HepG2 (cell line): ENCODE data around the gene GRIK5. TPM values are rescaled to one million over a fixed set of nuclear protein-coding genes. Genes with fewer than 3 reads are reported as not detected.

Source experiments
- ATF7-NPFF ChIP-seq: sonication (generic); formaldehyde crosslinking; IDR thresholded peaks from 2 replicates; pipeline ENCODE4 v1.8.1; 2023; ENCODE audit warnings: mild to moderate bottlenecking, low read depth, missing genetic modification reagents, moderate library complexity
- CBX1 ChIP-seq: IDR thresholded peaks from one replicate; pipeline ENCODE4 v1.6.1; 2016; ENCODE audit warnings: antibody characterized with exemption, low read depth
- CHD4 ChIP-seq: fragments of 200-600 bp; sonication (generic); IDR thresholded peaks from 2 replicates; pipeline ENCODE4 v1.7.0; 2017; ENCODE audit warnings: mild to moderate bottlenecking, low read length, borderline replicate concordance
- FOSL2 ChIP-seq: sonication (generic); formaldehyde crosslinking; IDR thresholded peaks from 2 replicates; pipeline ENCODE4 v1.4.0; 2020; ENCODE audit warnings: missing genetic modification reagents
- HNF4A ChIP-seq: sonication (generic); formaldehyde crosslinking; IDR thresholded peaks from 2 replicates; pipeline ENCODE4 v1.4.0; 2020; ENCODE audit warnings: missing genetic modification reagents
- MED8 ChIP-seq: sonication (generic); formaldehyde crosslinking; IDR thresholded peaks from 2 replicates; pipeline ENCODE4 v1.8.1; 2023; ENCODE audit warnings: mild to moderate bottlenecking, missing genetic modification reagents; ENCODE audit not compliant: insufficient replicate concordance
- RBM22 ChIP-seq: fragments of 200-400 bp; formaldehyde crosslinking; optimal IDR thresholded peaks from 2 replicates; pipeline ENCODE3; 2017; ENCODE audit warnings: mild to moderate bottlenecking, low read length, moderate library complexity
- SAP130 ChIP-seq: IDR thresholded peaks from 2 replicates; pipeline ENCODE4 v1.6.1; 2016; ENCODE audit warnings: low read depth
- SPEN ChIP-seq: sonication (generic); formaldehyde crosslinking; IDR thresholded peaks from 2 replicates; pipeline ENCODE4 v1.5.1; 2020; ENCODE audit warnings: low read depth, mild to moderate bottlenecking, missing genetic modification reagents
- TEAD2 ChIP-seq: sonication (generic); formaldehyde crosslinking; IDR thresholded peaks from 2 replicates; pipeline ENCODE4 v1.9.0; 2021; ENCODE audit warnings: missing genetic modification reagents
- polyA plus RNA-seq, 8 experiments: library from polyadenylated mRNA; depleted of rRNA in 3 of 8; stranded (reverse) in 7 of 8; unstranded in 1 of 8; fragments of >200 nt; fragmentation: Illumina TruSeq in 4 of 8; extraction: Trizol in 4 of 8; gene quantifications; 2 replicates each; pipeline versions ENCODE4 v1.2.1 to v1.2.3, GENCODE V29; 2011 to 2016; ENCODE audit warnings: low read depth in 4 of 8, missing spikeins in 1 of 8, mixed read lengths in 1 of 8; ENCODE audit not compliant: insufficient read depth in 1 of 8
- total RNA-seq, 5 experiments: library from RNA; depleted of rRNA; stranded (reverse); fragments of >200 nt; fragmentation: Illumina TruSeq; extraction: Trizol; gene quantifications; 2 replicates each; pipeline ENCODE4 v1.2.3, GENCODE V29; 2016; ENCODE audit warnings: low read depth in 1 of 5
- TF ChIP-seq, protein P1 (sequence below): IDR thresholded peaks from 2 replicates; pipeline ENCODE4 v1.6.1; 2016; ENCODE audit warnings: missing compliant biosample characterization, missing genetic modification reagents, borderline replicate concordance
- TF ChIP-seq, protein P2 (sequence below): sonication (generic); formaldehyde crosslinking; IDR thresholded peaks from 2 replicates; pipeline ENCODE4 v1.4.0; 2020; ENCODE audit warnings: missing genetic modification reagents
- TF ChIP-seq, protein P3 (sequence below): sonication (generic); formaldehyde crosslinking; IDR thresholded peaks from 2 replicates; pipeline ENCODE4 v1.4.0; 2020; ENCODE audit warnings: missing genetic modification reagents
- TF ChIP-seq, protein P4 (sequence below): IDR thresholded peaks from 2 replicates; pipeline ENCODE4 v1.6.1; 2016; ENCODE audit warnings: mild to moderate bottlenecking
- TF ChIP-seq, protein P5 (sequence below): sonication (generic); formaldehyde crosslinking; IDR thresholded peaks from 2 replicates; pipeline ENCODE4 v1.4.0; 2020; ENCODE audit warnings: missing genetic modification reagents

GRIK5 gene
- total and polyA plus RNA-seq, 2 of the 13 experiments (the other 11 are each of a cell fraction or from before 2014, with no cell fraction given) = not detected

DNA sequence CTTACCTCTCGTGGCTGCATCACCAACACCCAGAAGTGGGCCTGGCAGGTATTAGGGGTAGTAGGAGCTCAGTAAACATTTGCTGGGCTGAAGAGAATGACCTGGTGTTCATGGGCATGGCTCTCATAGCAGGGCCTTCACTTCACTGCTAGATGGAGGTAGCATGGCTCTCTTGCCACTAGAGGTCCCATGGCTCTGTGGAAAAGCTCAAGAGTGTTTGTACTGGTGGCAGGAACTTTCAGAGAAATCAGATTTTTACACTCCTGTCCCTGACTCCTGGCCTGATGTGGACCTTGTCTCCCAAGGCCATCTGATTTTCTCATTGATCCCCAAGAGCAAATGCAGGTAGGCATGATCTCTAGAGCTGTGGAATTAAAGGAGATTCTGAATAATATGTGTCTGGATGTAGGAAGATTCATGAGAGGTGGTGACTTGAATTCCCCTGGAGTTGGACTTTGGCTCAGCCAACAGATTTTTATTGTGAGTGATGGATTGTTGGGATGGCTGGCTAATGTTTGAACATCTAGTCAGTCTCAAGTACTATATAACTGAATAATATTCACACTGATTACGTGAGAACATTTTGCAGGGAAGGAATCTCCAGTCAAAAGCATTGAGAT is 11.7 kb upstream of the GRIK5 start (continued):
- TF ChIP-seq CHD4 (no peak), HNF4A (CRISPR knock-in tag) (peak; percentile 16; the same call in 1 of the 2 replicates), SAP130 (CRISPR knock-in tag) (peak; percentile 19; the same call in 1 of the 2 replicates), ATF7-NPFF (CRISPR knock-in tag) (no peak), TEAD2 (CRISPR knock-in tag) (no peak), CBX1 (no peak), FOSL2 (CRISPR knock-in tag) (0 out of 2 replicates have a peak, but pooled peaks have one; percentile 9), RBM22 (peak; percentile 68), MED8 (no peak), SPEN (no peak)
- TF ChIP-seq, protein P1, sequence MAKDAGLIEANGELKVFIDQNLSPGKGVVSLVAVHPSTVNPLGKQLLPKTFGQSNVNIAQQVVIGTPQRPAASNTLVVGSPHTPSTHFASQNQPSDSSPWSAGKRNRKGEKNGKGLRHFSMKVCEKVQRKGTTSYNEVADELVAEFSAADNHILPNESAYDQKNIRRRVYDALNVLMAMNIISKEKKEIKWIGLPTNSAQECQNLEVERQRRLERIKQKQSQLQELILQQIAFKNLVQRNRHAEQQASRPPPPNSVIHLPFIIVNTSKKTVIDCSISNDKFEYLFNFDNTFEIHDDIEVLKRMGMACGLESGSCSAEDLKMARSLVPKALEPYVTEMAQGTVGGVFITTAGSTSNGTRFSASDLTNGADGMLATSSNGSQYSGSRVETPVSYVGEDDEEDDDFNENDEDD = no peak
- TF ChIP-seq, protein P2, sequence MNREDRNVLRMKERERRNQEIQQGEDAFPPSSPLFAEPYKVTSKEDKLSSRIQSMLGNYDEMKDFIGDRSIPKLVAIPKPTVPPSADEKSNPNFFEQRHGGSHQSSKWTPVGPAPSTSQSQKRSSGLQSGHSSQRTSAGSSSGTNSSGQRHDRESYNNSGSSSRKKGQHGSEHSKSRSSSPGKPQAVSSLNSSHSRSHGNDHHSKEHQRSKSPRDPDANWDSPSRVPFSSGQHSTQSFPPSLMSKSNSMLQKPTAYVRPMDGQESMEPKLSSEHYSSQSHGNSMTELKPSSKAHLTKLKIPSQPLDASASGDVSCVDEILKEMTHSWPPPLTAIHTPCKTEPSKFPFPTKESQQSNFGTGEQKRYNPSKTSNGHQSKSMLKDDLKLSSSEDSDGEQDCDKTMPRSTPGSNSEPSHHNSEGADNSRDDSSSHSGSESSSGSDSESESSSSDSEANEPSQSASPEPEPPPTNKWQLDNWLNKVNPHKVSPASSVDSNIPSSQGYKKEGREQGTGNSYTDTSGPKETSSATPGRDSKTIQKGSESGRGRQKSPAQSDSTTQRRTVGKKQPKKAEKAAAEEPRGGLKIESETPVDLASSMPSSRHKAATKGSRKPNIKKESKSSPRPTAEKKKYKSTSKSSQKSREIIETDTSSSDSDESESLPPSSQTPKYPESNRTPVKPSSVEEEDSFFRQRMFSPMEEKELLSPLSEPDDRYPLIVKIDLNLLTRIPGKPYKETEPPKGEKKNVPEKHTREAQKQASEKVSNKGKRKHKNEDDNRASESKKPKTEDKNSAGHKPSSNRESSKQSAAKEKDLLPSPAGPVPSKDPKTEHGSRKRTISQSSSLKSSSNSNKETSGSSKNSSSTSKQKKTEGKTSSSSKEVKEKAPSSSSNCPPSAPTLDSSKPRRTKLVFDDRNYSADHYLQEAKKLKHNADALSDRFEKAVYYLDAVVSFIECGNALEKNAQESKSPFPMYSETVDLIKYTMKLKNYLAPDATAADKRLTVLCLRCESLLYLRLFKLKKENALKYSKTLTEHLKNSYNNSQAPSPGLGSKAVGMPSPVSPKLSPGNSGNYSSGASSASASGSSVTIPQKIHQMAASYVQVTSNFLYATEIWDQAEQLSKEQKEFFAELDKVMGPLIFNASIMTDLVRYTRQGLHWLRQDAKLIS (CRISPR knock-in tag) = no peak
- TF ChIP-seq, protein P3, sequence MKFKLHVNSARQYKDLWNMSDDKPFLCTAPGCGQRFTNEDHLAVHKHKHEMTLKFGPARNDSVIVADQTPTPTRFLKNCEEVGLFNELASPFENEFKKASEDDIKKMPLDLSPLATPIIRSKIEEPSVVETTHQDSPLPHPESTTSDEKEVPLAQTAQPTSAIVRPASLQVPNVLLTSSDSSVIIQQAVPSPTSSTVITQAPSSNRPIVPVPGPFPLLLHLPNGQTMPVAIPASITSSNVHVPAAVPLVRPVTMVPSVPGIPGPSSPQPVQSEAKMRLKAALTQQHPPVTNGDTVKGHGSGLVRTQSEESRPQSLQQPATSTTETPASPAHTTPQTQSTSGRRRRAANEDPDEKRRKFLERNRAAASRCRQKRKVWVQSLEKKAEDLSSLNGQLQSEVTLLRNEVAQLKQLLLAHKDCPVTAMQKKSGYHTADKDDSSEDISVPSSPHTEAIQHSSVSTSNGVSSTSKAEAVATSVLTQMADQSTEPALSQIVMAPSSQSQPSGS (CRISPR knock-in tag) = 0 out of 2 replicates have a peak, but pooled peaks have one; percentile 34
- TF ChIP-seq, protein P4, sequence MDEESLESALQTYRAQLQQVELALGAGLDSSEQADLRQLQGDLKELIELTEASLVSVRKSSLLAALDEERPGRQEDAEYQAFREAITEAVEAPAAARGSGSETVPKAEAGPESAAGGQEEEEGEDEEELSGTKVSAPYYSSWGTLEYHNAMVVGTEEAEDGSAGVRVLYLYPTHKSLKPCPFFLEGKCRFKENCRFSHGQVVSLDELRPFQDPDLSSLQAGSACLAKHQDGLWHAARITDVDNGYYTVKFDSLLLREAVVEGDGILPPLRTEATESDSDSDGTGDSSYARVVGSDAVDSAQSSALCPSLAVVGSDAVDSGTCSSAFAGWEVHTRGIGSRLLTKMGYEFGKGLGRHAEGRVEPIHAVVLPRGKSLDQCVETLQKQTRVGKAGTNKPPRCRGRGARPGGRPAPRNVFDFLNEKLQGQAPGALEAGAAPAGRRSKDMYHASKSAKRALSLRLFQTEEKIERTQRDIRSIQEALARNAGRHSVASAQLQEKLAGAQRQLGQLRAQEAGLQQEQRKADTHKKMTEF (CRISPR knock-in tag) = no peak
- TF ChIP-seq, protein P5, sequence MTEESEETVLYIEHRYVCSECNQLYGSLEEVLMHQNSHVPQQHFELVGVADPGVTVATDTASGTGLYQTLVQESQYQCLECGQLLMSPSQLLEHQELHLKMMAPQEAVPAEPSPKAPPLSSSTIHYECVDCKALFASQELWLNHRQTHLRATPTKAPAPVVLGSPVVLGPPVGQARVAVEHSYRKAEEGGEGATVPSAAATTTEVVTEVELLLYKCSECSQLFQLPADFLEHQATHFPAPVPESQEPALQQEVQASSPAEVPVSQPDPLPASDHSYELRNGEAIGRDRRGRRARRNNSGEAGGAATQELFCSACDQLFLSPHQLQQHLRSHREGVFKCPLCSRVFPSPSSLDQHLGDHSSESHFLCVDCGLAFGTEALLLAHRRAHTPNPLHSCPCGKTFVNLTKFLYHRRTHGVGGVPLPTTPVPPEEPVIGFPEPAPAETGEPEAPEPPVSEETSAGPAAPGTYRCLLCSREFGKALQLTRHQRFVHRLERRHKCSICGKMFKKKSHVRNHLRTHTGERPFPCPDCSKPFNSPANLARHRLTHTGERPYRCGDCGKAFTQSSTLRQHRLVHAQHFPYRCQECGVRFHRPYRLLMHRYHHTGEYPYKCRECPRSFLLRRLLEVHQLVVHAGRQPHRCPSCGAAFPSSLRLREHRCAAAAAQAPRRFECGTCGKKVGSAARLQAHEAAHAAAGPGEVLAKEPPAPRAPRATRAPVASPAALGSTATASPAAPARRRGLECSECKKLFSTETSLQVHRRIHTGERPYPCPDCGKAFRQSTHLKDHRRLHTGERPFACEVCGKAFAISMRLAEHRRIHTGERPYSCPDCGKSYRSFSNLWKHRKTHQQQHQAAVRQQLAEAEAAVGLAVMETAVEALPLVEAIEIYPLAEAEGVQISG (CRISPR knock-in tag) = peak; percentile 16; the same call in 1 of the 2 replicates
